HG02938 (cell line): Measurements from ENCODE around the gene IST1.
"Not testable (repeated sequence)": the region's sequence is repeated elsewhere in the genome, so short reads cannot be mapped to it uniquely, and the experiment has no call there.

Source experiments
- ATAC-seq: cut with Tn5 transposase; IDR thresholded peaks from one replicate; pipeline ENCODE4 v1.9.1; 2021; ENCODE audit warnings: mild to moderate bottlenecking, moderate library complexity; ENCODE audit not compliant: unreplicated experiment

The IST1 gene

DNA sequence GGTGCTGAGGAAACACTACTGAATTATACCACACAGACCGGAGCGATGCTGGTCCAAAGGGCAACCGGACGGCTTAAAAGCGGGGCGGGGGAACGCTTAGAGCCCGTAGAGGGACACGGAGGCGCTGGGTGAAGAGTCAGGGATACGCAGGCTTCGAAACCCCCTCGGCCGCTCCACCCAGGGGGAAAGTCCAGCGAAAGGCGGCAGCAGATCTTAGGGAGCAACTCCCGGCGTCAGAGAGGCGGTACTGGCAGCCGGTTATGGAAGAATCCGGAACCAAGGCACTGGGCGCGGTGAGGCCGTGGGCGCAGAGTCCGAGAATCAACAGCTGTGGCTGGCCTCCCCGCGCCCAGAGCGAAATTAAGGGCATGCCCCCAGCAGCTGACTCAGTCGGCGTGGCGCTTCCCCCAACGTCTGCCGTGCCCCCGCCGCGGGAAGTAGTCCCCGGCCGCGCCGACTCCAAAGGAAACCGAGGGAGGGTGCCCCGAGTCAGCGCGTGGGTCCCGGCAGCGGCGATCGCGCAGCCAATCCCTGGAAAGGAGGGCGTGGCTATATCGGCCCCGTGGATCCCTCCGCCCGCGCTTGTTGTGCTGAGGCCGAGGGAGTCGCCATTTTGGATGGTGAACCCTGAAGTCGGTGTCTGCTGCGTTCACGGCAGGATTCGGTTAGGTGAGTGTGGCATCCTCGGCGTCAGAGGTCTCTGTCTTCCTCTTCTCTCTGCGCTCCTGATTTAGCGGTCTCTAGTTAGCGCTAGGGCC is at the start of gene IST1:
Gene IST1, plus strand, starts transcription at position 611 of the 758 bp plus-strand sequence. CDS start 20,110 bp downstream, outside the sequence.
- ATAC-seq = peak; percentile 73

DNA sequence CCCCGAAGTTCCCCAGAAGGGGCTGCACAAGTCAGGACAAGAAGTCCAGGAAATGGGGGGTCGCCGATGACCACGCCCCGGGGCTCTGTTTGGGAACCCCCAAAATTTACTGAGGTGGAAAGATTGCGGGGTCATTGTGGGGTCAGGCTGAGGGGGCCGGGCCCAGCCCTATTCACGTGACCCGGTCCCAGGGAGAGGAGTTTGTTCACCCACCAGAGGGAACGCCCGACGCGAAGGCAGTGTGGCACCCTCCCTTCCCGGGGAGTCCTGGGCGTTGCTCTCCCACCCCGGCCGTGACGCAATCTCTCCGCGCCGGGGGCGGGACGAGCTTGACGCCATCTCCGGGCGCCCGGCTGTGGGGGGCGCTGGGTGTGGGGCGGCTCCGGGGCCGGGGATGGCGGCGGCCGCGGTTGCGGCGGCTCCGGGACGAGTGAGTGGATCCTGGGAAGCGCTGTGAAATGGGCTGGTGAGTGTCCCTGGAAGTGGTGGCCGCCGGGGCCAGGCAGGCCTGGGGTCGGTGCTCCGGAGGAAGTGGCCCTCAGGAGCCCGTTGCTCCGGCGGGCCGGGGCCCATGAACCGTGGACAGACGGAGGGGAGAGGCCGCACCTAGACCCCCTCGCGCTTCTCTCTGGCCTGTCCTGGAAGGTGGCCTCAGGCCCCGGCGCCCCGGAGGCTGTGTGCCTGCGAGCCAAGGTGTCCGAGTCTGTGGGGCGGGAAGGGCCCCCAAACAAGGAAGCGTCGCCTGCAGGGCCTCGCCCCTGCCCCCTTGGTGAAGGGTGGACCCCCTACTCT is 49.5 kb upstream of the IST1 start, which contains the start of gene ATXN1L:
Gene ATXN1L, plus strand, starts transcription at position 338 of the 792 bp plus-strand sequence. CDS start 3,765 bp downstream, outside the sequence.
- peak; percentile 58 for ATAC-seq

DNA sequence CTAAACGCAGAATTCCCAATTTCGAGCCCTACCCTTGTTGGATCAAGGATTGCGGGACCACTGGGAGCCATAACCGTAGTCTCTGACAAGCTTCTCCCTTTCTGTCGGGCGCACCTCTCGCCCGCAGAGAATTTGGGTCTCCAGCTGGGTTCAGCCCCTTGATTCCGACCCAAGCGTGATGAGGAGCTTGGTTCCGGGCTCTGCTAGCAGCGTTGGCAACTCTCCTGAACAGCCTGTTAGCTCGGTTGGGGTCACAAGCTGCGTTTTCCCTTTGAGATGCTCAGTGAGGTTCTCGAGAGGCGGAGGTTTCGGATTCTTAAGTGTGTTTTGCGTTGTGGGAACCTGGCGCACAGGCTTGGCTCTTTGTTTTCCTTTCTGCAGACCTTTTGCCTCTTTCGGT is 48.9 kb upstream of the IST1 start:
- ATAC-seq = peak; percentile 13

DNA sequence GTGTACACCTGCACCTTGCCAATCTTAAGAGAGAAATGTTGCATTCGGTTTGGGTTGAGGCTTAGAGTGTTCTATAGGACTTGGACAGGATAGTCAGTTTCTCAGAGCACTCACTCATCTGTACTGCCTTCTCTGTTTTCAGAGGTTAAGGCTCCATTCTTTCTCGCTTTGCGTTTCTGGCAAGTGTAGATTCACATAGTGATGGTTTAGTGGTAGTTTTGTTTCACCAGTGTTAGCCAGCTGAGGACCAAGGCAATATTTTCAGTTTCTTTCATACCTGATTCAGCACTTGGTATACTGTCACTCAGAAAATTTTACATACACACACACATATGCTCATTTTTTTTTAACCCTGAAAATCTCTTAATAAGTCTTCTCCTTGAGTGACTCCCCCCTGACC is 48.2 kb upstream of the IST1 start:
- ATAC-seq = no peak

DNA sequence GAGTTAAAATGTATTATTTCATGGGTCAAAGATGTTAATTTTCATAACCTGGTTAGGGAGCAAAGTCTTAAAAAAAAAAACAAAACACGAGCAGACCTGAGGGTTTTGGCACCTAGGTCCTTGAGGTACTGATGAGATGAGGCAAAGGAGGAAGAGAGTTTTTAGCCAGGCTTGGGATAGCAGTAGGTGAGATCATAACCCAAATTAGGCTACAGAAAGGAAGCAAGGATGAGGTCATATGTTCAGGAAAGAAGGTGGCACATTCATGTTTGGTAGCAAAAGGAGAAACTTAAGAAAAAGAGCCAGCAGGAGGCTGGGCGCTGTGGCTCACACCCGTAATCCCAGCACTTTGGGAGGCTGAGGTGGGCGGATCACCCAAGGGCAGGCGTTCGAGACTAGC is 46.7 kb upstream of the IST1 start:
- ATAC-seq = no peak

DNA sequence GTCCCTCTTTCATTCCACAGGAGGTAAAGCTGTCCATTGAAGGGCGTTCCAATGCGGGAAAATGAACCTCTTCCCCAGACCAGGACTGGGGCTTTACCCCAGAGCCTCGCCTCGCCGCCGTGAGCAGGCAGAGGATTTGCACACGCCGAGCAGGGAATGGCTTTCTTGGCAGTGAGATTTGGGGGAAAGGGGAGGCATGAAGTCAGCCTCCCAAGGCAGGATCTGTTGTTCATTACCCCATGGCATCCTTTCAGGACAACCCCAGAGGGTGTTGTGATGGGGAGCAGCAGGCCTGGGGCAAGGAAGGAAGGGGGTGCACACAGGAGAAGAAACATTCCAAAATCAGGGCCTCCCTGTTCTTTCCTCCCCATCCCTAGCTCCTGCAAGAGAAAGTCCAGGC is 43.6 kb upstream of the IST1 start:
- no peak for ATAC-seq

DNA sequence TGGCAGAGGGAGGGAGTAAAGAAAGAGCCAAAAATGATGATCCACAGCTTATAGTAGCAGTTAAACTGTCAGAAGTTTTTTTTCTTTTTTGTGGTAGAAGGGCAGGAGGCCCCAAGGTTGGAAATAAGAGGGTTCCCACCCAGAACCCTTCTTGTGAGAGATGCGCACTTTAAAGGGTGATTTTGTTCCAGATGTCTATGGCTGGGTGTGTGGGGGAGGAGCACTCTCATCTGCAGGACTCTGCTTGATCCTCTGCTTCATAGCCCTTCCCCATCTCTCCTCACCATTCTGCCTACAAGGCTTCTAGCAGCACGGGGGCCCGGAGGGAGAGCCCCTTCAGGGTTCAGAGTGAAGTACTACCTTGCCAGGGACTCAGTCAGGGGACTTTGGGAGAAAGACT is 43.2 kb upstream of the IST1 start:
- ATAC-seq = no peak

DNA sequence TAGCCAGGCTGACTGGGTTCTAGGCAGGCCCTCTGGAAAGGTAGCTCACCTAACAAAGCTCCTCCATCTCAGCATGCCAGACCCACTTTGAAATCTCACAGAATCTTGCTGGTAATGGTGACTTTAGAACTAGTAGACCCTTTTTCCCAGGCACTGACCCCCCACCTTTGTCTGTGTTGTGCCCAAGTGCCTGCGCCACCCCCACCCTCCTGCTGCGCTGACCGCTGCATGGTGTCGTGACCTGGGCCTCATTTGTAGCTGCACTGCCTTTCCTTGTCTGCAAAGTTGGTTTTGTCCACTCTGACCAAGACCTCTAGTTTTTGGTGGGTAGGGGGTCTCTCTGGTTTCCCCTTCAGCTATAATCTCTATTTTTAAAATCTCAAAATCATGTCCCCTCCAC is 42.8 kb upstream of the IST1 start:
- no peak for ATAC-seq

DNA sequence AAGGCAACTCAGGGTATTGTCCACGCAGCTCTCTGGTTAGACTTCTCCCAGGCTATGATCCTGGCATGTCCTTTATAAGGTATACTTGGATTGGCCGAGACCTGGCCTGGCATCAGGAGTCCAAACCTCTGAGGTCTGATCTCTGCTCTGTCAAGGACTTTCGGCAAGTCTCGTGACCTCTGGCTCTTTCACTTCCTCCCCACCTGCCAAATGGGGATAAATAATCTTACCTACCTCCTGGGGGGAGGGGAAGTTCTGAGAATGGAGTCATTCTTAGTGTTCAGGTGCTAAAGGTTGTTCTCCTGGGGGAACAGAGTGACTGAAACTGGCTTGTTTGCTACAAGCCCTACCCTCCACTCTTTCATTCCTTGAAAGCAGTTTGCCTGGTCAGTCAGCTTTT is 41.9 kb upstream of the IST1 start:
- peak; percentile 51 for ATAC-seq

DNA sequence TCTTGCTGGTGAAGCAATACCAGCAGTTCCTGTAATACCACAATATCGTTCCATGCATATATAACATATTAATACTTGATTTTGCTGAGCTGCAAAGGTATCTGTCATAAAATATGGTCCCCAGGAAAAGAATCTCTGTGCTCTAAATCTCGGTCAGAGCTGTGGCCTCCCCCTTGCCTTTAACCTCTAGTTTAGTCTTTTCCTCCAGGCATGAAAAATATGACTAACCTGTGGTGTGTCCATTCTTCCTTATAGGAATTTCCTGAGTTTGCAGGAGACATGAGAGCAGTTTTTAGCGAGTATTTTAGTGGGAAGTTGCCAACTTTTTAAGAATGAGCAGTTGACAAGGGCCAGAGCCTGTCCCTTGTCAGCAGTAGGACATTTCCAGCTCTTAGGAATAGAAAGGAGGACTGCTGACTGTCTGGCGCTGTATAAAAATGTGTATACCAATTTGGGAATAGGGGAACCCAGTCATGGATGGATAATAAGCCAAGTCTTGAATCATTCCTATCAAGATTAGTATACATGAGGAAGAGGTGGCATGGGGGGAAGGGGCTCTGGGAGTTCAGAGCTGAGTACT is 40.9 kb upstream of the IST1 start:
- no peak for ATAC-seq

DNA sequence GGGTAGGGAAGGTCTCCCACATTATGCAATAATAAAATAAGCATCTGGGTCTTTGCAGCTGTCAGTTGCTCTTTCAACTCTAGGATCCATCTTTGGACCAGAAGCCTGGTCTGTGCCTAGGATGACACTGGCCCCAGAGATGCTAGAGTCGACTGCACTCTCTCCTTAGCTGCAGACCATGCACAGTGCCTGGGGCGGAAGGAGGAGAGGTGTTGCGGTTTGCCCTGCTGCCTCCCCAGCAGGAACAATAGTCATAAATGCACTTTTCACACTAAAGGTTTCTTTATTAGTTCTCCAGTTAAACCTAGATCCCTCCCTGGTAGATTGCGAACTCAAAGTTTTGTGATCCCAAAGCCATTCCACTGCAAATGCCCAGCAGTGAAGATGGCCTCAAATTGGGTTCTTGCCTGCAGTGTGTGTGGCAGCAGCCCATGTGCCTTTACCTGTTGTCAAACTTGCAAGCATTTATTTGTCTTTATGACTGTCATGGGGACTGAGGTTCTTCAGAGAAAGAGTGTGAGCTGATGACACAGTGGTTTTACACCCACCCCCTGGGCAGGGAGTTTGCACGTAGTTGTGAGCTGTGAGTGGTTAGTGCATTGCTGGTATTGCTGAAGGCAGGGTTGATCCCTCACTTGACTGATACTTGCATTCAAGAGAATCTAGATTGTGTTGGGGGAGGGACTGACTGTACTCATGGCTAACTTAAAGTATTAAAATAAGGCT is 39.2 kb upstream of the IST1 start:
- no peak for ATAC-seq

DNA sequence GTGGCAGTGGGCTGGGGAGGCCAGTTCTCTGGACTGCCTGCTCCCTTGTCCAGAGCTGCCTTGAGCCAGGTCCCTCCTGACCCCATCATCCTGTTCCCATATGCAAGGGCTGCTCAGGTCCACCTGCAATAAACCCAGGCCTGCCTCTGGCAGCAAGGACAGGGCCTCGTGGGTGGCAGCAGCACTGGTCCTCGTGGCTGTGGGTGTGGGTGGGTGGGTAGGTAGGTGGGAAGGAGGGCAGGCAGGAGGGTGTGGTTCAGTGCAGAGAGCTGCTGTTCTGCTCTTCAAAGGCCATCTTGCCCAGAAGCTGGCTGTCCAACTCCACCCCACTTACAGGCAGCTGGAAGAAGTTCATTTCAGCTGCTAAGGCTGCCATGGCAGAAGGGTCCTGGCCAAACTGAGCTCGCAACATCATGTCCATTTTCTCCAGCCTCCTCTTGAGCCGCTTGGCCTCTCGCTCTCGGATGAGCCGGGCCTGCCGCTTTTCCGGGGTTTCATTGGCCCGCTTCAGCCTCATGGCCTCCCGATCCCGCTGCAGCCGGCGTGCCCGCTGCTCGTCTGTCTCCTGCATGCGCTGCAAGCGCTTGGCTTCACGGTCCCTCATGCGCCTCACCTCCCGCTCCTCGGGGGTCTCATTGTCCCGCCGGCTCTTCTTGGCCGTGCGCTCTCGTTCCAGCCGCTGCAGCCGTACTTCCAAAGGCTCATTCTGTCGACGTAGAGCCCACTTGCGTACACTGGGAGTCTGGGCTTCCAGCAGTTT is 35.4 kb upstream of the IST1 start:
- no peak for ATAC-seq

DNA sequence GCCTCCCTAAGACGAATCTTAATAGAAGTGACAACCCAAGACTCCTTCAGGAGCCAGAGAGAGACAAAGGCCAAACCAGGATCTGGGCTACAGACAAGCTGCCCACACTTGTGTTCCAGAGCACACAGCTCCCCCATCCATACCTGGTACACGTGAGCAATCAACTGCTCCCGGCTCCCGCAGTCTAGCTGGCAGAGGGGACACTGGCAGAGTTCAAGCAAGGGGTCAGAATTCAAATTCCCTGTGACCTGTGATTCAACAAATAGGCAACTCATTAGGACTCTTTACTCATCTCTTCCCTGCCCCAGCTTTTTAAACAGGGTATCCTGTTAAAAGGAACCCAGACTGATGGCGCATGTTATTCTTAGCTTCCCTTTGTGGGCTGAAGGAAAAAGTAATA is 31.3 kb upstream of the IST1 start:
- no peak for ATAC-seq

DNA sequence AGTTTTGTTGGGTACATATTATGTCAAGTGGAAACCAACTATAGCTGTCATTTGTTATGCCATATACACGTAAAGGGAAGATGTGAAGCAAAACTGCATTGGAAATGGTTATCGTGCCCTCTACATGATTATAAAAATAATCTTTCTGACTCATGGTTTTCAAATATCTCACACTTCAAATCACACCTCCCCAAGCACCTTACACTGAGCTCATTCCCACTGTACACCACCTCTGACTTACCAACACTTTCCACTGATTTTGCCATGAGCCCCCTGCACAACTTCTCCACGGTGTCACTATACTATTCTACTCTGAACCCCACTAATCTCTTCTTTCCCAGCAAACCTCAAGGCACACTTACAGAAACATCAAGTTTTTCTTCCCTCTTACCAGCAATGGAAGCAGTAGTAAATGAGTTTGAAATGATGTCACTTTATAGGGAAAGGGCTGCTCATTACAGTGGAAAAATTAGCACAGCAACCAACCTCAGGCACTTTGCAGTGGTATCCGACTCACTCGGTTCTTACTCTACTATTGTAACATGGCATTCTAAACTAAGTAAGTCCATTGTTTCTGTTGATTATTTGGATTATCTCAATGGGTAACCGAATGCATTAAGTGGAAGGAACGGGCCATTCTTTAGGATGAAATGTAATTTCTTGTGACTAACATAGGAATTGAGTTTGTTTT is 30.0 kb upstream of the IST1 start:
- ATAC-seq = no peak

DNA sequence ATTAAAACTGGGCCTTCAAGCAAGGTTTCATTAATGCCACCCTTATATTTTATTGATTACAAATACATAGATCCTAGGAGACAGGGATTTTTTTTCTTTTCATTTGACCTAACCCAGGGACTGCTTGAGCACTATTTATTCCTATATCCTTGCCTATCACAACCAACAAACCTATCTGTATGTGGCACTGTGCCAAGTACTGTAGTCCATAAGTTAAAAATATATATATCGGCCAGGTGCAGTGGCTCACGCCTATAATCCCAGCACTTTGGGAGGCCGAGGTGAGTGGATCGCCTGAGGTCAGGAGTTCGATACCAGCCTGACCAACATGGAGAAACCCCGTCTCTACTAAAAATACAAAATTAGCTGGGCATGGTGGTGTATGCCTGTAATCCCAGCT is 28.2 kb upstream of the IST1 start:
- not testable (repeated sequence) for ATAC-seq

DNA sequence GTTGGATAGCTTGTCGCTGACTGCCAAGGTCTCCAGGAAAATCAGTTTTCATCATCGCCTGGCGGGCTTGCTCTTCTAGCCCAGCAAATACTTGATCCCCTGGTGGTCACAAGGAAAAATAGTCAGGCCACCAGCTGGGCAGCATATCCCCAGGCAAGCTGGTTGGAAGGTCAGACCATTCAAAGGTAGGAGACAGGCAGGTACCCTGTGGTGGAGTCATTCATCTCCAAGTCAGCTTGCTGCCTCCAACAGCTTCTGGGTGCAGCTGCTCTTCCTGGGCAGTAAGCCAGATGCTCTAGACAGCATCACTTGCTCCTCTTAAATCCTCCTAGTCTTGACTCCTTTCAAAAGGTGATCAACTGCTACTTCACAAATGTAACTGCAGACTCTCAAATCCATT is 27.4 kb upstream of the IST1 start:
- no peak for ATAC-seq

DNA sequence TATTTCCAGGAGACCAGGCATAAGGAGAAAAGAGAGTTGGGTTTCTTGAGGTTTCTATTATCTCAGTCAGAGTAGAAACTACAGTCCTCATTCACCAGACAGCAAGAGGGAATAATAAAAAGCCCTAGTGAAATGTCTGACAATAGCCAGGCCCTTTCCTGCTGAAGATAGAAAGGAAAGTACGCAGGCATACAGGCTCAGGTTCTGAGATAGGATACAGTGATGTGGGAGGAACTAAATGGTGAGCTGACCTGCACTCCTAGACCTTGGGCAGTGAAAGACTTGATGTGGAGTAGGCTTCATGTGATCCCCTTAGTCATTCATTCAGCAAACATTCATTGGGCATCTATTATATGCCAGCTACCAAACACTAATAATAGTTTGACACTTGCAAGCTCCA is 26.2 kb upstream of the IST1 start:
- ATAC-seq = no peak

DNA sequence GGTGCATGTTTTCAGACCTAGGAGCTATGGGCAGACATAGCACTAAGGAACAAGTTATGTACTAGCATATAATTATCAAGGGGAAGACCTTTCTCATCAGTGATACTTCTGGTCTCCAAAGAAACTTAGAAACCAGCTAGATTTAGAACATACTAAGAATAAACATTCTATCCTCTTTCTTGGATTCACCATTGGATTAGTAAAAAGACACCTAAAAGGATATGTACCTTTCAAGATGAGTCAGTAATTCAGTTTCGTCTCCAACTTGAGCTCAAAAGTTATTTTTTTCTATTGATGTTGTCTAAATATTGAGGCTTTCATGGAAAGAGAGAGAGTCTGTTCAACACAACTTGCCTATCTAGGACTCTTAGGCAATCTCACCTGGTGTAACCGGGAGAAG is 24.5 kb upstream of the IST1 start:
- ATAC-seq = no peak

DNA sequence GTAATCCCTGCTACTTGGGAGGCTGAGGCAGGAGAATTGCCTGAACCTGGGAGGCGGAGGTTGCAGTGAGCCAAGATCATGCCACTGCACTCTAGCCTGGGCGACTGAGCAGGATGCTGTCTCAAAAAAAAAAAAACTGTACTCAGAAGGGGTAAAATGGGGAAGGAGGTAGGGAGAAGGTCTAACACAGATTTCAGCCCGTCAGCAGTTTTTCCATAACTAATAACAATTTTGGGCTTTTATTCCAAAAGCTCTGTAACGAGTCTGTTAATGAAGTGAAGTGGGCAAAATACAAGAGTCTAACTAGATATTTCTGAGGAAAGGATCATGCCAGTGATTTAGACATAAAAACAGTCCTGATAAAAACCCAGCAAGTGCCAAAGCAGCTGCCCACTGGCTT is 22.1 kb upstream of the IST1 start:
- ATAC-seq = no peak

DNA sequence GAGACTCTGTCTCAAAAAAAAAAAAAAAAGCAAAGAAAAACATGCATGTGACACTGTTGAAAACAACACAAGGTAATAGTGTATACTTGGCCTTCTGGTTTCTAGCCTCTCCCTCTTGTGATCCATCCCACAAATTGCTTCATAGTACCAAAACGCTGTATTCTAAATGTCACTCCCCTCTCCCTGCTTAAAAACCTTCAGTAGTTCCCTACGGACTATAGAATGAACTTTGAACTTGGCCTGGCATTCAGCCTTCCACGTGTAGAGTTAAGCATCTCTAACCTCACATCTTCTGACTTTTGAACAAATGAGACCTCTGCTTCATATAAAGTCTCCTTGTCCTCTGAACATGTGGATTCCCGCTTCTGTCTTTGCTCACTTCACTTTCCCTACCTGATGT is 16.4 kb upstream of the IST1 start:
- ATAC-seq = no peak
